ENCODE data around the gene SEC14L6.
"Not testable (repeated sequence)": the region's sequence is repeated elsewhere in the genome, so short reads cannot be mapped to it uniquely, and the experiment has no call there.

The SEC14L6 gene

GRCh38 chr22:30567277-30567676 lies 20.7 kb upstream of the SEC14L6 start:
- not testable (repeated sequence) for H3K79me1 ChIP-seq (ENCODE audit: low read depth, low read length); H3K9ac ChIP-seq (ENCODE audit: low read depth, low read length, poor library complexity); H3K9me3 ChIP-seq (replicated peaks in 1 of 2; ENCODE audit: control insufficient read depth in 2 of 2, insufficient read depth in 1 of 2, low read depth in 1 of 2, low read length in 2 of 2); H2BK12ac ChIP-seq (ENCODE audit: low read length); H3K4me2 ChIP-seq (ENCODE audit: insufficient read depth, low read length, poor library complexity, severe bottlenecking); H3K36me3 ChIP-seq (replicated peaks in 1 of 2; ENCODE audit: control insufficient read depth in 2 of 2, insufficient read depth in 2 of 2, low read length in 2 of 2); H2BK15ac ChIP-seq (ENCODE audit: low read length); H3K4me3 ChIP-seq (ENCODE audit: low read length in 2 of 2); H3K14ac ChIP-seq (ENCODE audit: low read length); H2BK120ac ChIP-seq (ENCODE audit: low read depth, low read length); H3K4ac ChIP-seq (ENCODE audit: low read length); H3K27me3 ChIP-seq (ENCODE audit: control insufficient read depth in 3 of 3, insufficient read depth in 3 of 3, low read depth in 1 of 3, low read length in 3 of 3); DNase-seq (ENCODE audit: low spot score); H3K23ac ChIP-seq (ENCODE audit: low read depth, low read length, poor library complexity); H4K8ac ChIP-seq (ENCODE audit: low read depth, low read length); H4K91ac ChIP-seq (ENCODE audit: low read depth, low read length, poor library complexity); H2BK5ac ChIP-seq (ENCODE audit: low read length); H3K4me1 ChIP-seq (ENCODE audit: control insufficient read depth in 2 of 2, insufficient read depth in 1 of 2, low read depth in 1 of 2, low read length in 2 of 2); H3K27ac ChIP-seq (replicated peaks; ENCODE audit: low read length); H2AFZ ChIP-seq (ENCODE audit: low read length); H3K18ac ChIP-seq (ENCODE audit: low read length); H2AK5ac ChIP-seq (ENCODE audit: low read depth, low read length)
- no CpG with 5 or more reads among the region's 6 CpGs for WGBS, 2 donors (ENCODE audit: extremely low coverage in 2 of 2, insufficient read length in 2 of 2, insufficient replicate concordance in 1 of 2)

- Histone ChIP-seq H2AK5ac (ENCODE audit: low read depth, low read length) (no peak overlapping the region), H4K91ac (ENCODE audit: low read depth, low read length, poor library complexity) (no peak overlapping the region), H3K4me3 (ENCODE audit: low read length in 2 of 2) (no peak overlapping the region), H3K18ac (ENCODE audit: low read length) (no peak overlapping the region), H2BK120ac (ENCODE audit: low read depth, low read length) (no peak overlapping the region), H3K27ac (replicated peaks; ENCODE audit: low read length) (no peak overlapping the region), H3K14ac (ENCODE audit: low read length) (no peak overlapping the region), H3K4me2 (ENCODE audit: insufficient read depth, low read length, poor library complexity, severe bottlenecking) (no peak overlapping the region), H2AFZ (ENCODE audit: low read length) (no peak overlapping the region), H3K36me3 (replicated peaks in 1 of 2; ENCODE audit: control insufficient read depth in 2 of 2, insufficient read depth in 2 of 2, low read length in 2 of 2) (no peaks in the 10 kb centered on the region), H3K9me3 (replicated peaks in 1 of 2; ENCODE audit: control insufficient read depth in 2 of 2, insufficient read depth in 1 of 2, low read depth in 1 of 2, low read length in 2 of 2) (no peaks in the 10 kb centered on the region), H3K4ac (ENCODE audit: low read length) (no peak overlapping the region), H2BK12ac (ENCODE audit: low read length) (no peak overlapping the region), H2BK15ac (ENCODE audit: low read length) (no peak overlapping the region), H3K9ac (ENCODE audit: low read depth, low read length, poor library complexity) (no peak overlapping the region), H3K27me3 (ENCODE audit: control insufficient read depth in 3 of 3, insufficient read depth in 3 of 3, low read depth in 1 of 3, low read length in 3 of 3) (peaks cover 0 to 8% (median 0%) of the 10 kb centered on the region in 3 experiments), H2BK5ac (ENCODE audit: low read length) (no peak overlapping the region), H3K79me1 (ENCODE audit: low read depth, low read length) (no peaks in the 10 kb centered on the region), H4K8ac (ENCODE audit: low read depth, low read length) (no peak overlapping the region), H3K23ac (ENCODE audit: low read depth, low read length, poor library complexity) (no peak overlapping the region), H3K4me1 (ENCODE audit: control insufficient read depth in 2 of 2, insufficient read depth in 1 of 2, low read depth in 1 of 2, low read length in 2 of 2) (peaks cover 4 to 5% of the 10 kb centered on the region in 2 donors)
- no CpG with 5 or more reads among the region's 7 CpGs for WGBS, 2 donors (ENCODE audit: extremely low coverage in 2 of 2, insufficient read length in 2 of 2, insufficient replicate concordance in 1 of 2)
- no peak for DNase-seq (ENCODE audit: low spot score)
Measured at GRCh38 chr22:30566125-30566524, 19.6 kb upstream of the SEC14L6 start.

GRCh38 chr22:30565341-30565740 lies 18.8 kb upstream of the SEC14L6 start:
- Histone ChIP-seq H3K27me3 (ENCODE audit: control insufficient read depth in 3 of 3, insufficient read depth in 3 of 3, low read depth in 1 of 3, low read length in 3 of 3) (peaks cover 0 to 6% (median 0%) of the 10 kb centered on the region in 3 experiments), H3K27ac (replicated peaks; ENCODE audit: low read length) (no peak overlapping the region), H3K18ac (ENCODE audit: low read length) (no peak overlapping the region), H3K79me1 (ENCODE audit: low read depth, low read length) (no peaks in the 10 kb centered on the region), H3K14ac (ENCODE audit: low read length) (no peak overlapping the region), H2BK15ac (ENCODE audit: low read length) (no peak overlapping the region), H3K9me3 (replicated peaks in 1 of 2; ENCODE audit: control insufficient read depth in 2 of 2, insufficient read depth in 1 of 2, low read depth in 1 of 2, low read length in 2 of 2) (no peaks in the 10 kb centered on the region), H4K8ac (ENCODE audit: low read depth, low read length) (no peak overlapping the region), H3K4me2 (ENCODE audit: insufficient read depth, low read length, poor library complexity, severe bottlenecking) (no peak overlapping the region), H2BK120ac (ENCODE audit: low read depth, low read length) (no peak overlapping the region), H3K4me1 (ENCODE audit: control insufficient read depth in 2 of 2, insufficient read depth in 1 of 2, low read depth in 1 of 2, low read length in 2 of 2) (peaks cover 5% of the 10 kb centered on the region in 2 donors), H3K23ac (ENCODE audit: low read depth, low read length, poor library complexity) (no peak overlapping the region), H3K4ac (ENCODE audit: low read length) (no peak overlapping the region), H3K4me3 (ENCODE audit: low read length in 2 of 2) (no peak overlapping the region), H2BK5ac (ENCODE audit: low read length) (no peak overlapping the region), H2AK5ac (ENCODE audit: low read depth, low read length) (no peak overlapping the region), H3K9ac (ENCODE audit: low read depth, low read length, poor library complexity) (no peak overlapping the region), H2AFZ (ENCODE audit: low read length) (no peak overlapping the region), H4K91ac (ENCODE audit: low read depth, low read length, poor library complexity) (no peak overlapping the region), H2BK12ac (ENCODE audit: low read length) (no peak overlapping the region), H3K36me3 (replicated peaks in 1 of 2; ENCODE audit: control insufficient read depth in 2 of 2, insufficient read depth in 2 of 2, low read length in 2 of 2) (no peaks in the 10 kb centered on the region)
- no CpG with 5 or more reads among the region's 4 CpGs for WGBS, 2 donors (ENCODE audit: extremely low coverage in 2 of 2, insufficient read length in 2 of 2, insufficient replicate concordance in 1 of 2)
- no peak for DNase-seq (ENCODE audit: low spot score)

GRCh38 chr22:30564761-30565119 lies 18.2 kb upstream of the SEC14L6 start:
- Histone ChIP-seq H3K4ac (ENCODE audit: low read length) (no peak overlapping the region), H2BK120ac (ENCODE audit: low read depth, low read length) (no peak overlapping the region), H4K8ac (ENCODE audit: low read depth, low read length) (no peak overlapping the region), H2AK5ac (ENCODE audit: low read depth, low read length) (no peak overlapping the region), H3K23ac (ENCODE audit: low read depth, low read length, poor library complexity) (no peak overlapping the region), H3K9me3 (replicated peaks in 1 of 2; ENCODE audit: control insufficient read depth in 2 of 2, insufficient read depth in 1 of 2, low read depth in 1 of 2, low read length in 2 of 2) (no peaks in the 10 kb centered on the region), H3K36me3 (replicated peaks in 1 of 2; ENCODE audit: control insufficient read depth in 2 of 2, insufficient read depth in 2 of 2, low read length in 2 of 2) (no peaks in the 10 kb centered on the region), H3K4me2 (ENCODE audit: insufficient read depth, low read length, poor library complexity, severe bottlenecking) (no peak overlapping the region), H3K27ac (replicated peaks; ENCODE audit: low read length) (no peak overlapping the region), H2BK15ac (ENCODE audit: low read length) (no peak overlapping the region), H3K18ac (ENCODE audit: low read length) (no peak overlapping the region), H3K4me3 (ENCODE audit: low read length in 2 of 2) (no peak overlapping the region), H3K79me1 (ENCODE audit: low read depth, low read length) (no peaks in the 10 kb centered on the region), H3K9ac (ENCODE audit: low read depth, low read length, poor library complexity) (no peak overlapping the region), H3K4me1 (ENCODE audit: control insufficient read depth in 2 of 2, insufficient read depth in 1 of 2, low read depth in 1 of 2, low read length in 2 of 2) (peaks cover 5 to 6% of the 10 kb centered on the region in 2 donors), H2AFZ (ENCODE audit: low read length) (no peak overlapping the region), H3K27me3 (ENCODE audit: control insufficient read depth in 3 of 3, insufficient read depth in 3 of 3, low read depth in 1 of 3, low read length in 3 of 3) (peaks cover 0 to 6% (median 0%) of the 10 kb centered on the region in 3 experiments), H3K14ac (ENCODE audit: low read length) (no peak overlapping the region), H2BK12ac (ENCODE audit: low read length) (no peak overlapping the region), H4K91ac (ENCODE audit: low read depth, low read length, poor library complexity) (no peak overlapping the region), H2BK5ac (ENCODE audit: low read length) (no peak overlapping the region)
- no CpG with 5 or more reads among the region's 3 CpGs for WGBS, 2 donors (ENCODE audit: extremely low coverage in 2 of 2, insufficient read length in 2 of 2, insufficient replicate concordance in 1 of 2)
- no peak for DNase-seq (ENCODE audit: low spot score)

Data from neuronal stem cell (in vitro differentiated cells).